ENCODE data around the gene LRRC28. TPM values are rescaled to one million over a fixed set of nuclear protein-coding genes. Genes with fewer than 3 reads are reported as not detected.

The LRRC28 gene
- total RNA-seq: 7.7 and 17.5 TPM in 2 replicates

GRCh38 chr15:99250857-99251841 is at the start of gene LRRC28:
Gene LRRC28, plus strand, starts transcription at chr15:99251481. Its CDS starts 4,477 bp downstream, at chr15:99255958.

GRCh38 chr15:99249270-99249841 is 1.9 kb upstream of the LRRC28 start, which contains the start of gene TTC23:
Gene TTC23, minus strand, starts transcription at chr15:99249581. Its CDS starts 20,869 bp downstream, at chr15:99228712.

Other genes starting within 250 kb of the LRRC28 start
- not detected in 2 replicates for gene PGPEP1L, start 243.7 kb upstream of the LRRC28 start, total RNA-seq
- 3.9 and 6.1 TPM in 2 replicates for gene SYNM, start 146.4 kb upstream of the LRRC28 start, total RNA-seq
- 17.8 and 34.4 TPM in 2 replicates for gene TTC23, start 1.9 kb upstream of the LRRC28 start, total RNA-seq